Osteocyte (in vitro differentiated cells): ENCODE results near the gene CANT1. TPM values are rescaled to one million over a fixed set of nuclear protein-coding genes. Genes with fewer than 3 reads are reported as not detected.
A peak's percentile ranks its signal among the peaks of the same experiment; 100 is the strongest.

Experiments
- DNase-seq: peaks from one replicate; pipeline ENCODE4 v3.0.0; 2021; ENCODE audit warnings: mixed read lengths; ENCODE audit not compliant: unreplicated experiment; ENCODE audit errors: extremely low spot score
- H3K27ac Mint-ChIP-seq: one replicate; pipeline ENCODE4 v1.8.0; 2021; ENCODE audit warnings: mild to moderate bottlenecking, mixed read lengths; ENCODE audit not compliant: unreplicated experiment
- H3K27me3 Mint-ChIP-seq: one replicate; pipeline ENCODE4 v1.8.0; 2021; ENCODE audit warnings: mixed read lengths; ENCODE audit not compliant: unreplicated experiment
- H3K36me3 Mint-ChIP-seq: one replicate; pipeline ENCODE4 v1.8.0; 2021; ENCODE audit warnings: mixed read lengths; ENCODE audit not compliant: unreplicated experiment
- H3K4me1 Mint-ChIP-seq: one replicate; pipeline ENCODE4 v1.8.0; 2021; ENCODE audit warnings: mixed read lengths; ENCODE audit not compliant: unreplicated experiment
- H3K4me3 Mint-ChIP-seq: one replicate; pipeline ENCODE4 v1.8.0; 2021; ENCODE audit warnings: mild to moderate bottlenecking, moderate library complexity, mixed read lengths; ENCODE audit not compliant: unreplicated experiment
- H3K9me3 Mint-ChIP-seq: one replicate; pipeline ENCODE4 v1.8.0; 2021; ENCODE audit warnings: mixed read lengths; ENCODE audit not compliant: unreplicated experiment
- CTCF ChIP-seq: fragments of 200-600 bp; sonication (generic); IDR thresholded peaks from 2 replicates; pipeline ENCODE4 v1.5.0; 2021; ENCODE audit warnings: antibody characterized with exemption, mild to moderate bottlenecking, moderate library complexity
- total RNA-seq: library from RNA; stranded (reverse); gene quantifications from 2 replicates; pipeline ENCODE4 v1.2.1, GENCODE V29; 2021

CANT1 gene
- total RNA-seq, 1 donor from 2014 or later: 62.3 TPM

- no peak for DNase-seq
- H3K9me3 Mint-ChIP-seq: no peaks in the 10 kb centered on the region
- H3K36me3 Mint-ChIP-seq: peaks cover 17% of the 10 kb centered on the region
- H3K27ac Mint-ChIP-seq: peak overlapping the region; percentile 86
- peaks cover 88% of the 10 kb centered on the region for H3K4me1 Mint-ChIP-seq
- no peak for TF ChIP-seq CTCF
- peaks cover 3% of the 10 kb centered on the region for H3K27me3 Mint-ChIP-seq
- peak overlapping the region; percentile 69 for H3K4me3 Mint-ChIP-seq
Observed at GRCh38 chr17:79027274-79027924, 17.8 kb upstream of the CANT1 start.

- Mint-ChIP-seq H3K36me3 (peaks cover 10% of the 10 kb centered on the region), H3K27me3 (peaks cover 3% of the 10 kb centered on the region), H3K27ac (peak overlapping the region; percentile 86), H3K4me1 (peaks cover 82% of the 10 kb centered on the region), H3K9me3 (no peaks in the 10 kb centered on the region), H3K4me3 (peak overlapping the region; percentile 69)
- no peak for TF ChIP-seq CTCF
- no peak for DNase-seq
Observed at GRCh38 chr17:79026376-79027273, 17.1 kb upstream of the CANT1 start.

- no peak for DNase-seq
- H3K4me3 Mint-ChIP-seq: peak overlapping the region; percentile 92
- H3K9me3 Mint-ChIP-seq: no peaks in the 10 kb centered on the region
- no peak for TF ChIP-seq CTCF
- peaks cover 79% of the 10 kb centered on the region for H3K4me1 Mint-ChIP-seq
- peaks cover 2% of the 10 kb centered on the region for H3K27me3 Mint-ChIP-seq
- peaks cover 9% of the 10 kb centered on the region for H3K36me3 Mint-ChIP-seq
- peak overlapping the region; percentile 69 for H3K27ac Mint-ChIP-seq
Observed at GRCh38 chr17:79024901-79025737, 15.6 kb upstream of the CANT1 start.

GRCh38 chr17:79023886-79024771, 14.6 kb upstream of the CANT1 start, which contains the start of gene C1QTNF1:
Gene C1QTNF1, plus strand, starts transcription at chr17:79024169. Its CDS starts 19,800 bp downstream, at chr17:79043969.
- Mint-ChIP-seq H3K9me3 (no peaks in the 10 kb centered on the region), H3K27me3 (peaks cover 2% of the 10 kb centered on the region), H3K27ac (peak within 1 kb of the TSS; percentile 63), H3K4me3 (peak within 1 kb of the TSS; percentile 92), H3K36me3 (peaks cover 9% of the 10 kb centered on the region), H3K4me1 (peaks cover 76% of the 10 kb centered on the region)
- TF ChIP-seq CTCF: peak; percentile 45
- DNase-seq: no peak
